ENCODE measurements around the gene VAT1L.

- TF ChIP-seq CTCF (IDR thresholded peaks at IDR 0.05) (no peak), POLR2A (IDR thresholded peaks at IDR 0.05) (no peak)
Measured at GRCh38 chr16:77790009-77790372, 1.6 kb downstream of the VAT1L start.

Data from right lobe of liver (tissue), 4 donors.